ENCODE measurements around the gene MATR3.

MATR3 gene

GRCh38 chr5:139248826-139249453 is 44.6 kb upstream of the MATR3 start:
- Histone ChIP-seq H3K9ac (ENCODE audit: low read length) (no peak overlapping the region), H2BK12ac (ENCODE audit: low read length in 2 of 2) (no peak overlapping the region), H2AFZ (ENCODE audit: low read depth, low read length) (no peak overlapping the region), H3K36me3 (ENCODE audit: control insufficient read depth in 1 of 2, insufficient read depth in 2 of 2, low read depth in 1 of 2, low read length in 2 of 2) (no peaks in the 10 kb centered on the region), H3K27ac (ENCODE audit: low read length, poor library complexity, severe bottlenecking) (no peak overlapping the region), H3K27me3 (ENCODE audit: control insufficient read depth in 1 of 2, insufficient read depth in 1 of 2, low read length in 2 of 2) (no peaks in the 10 kb centered on the region), H3K14ac (ENCODE audit: low read length in 2 of 2) (no peak overlapping the region), H3K23ac (ENCODE audit: low read length in 2 of 2) (no peak overlapping the region), H3K4me3 (ENCODE audit: insufficient read depth in 1 of 2, low read depth in 1 of 2, low read length in 2 of 2) (no peak overlapping the region), H4K91ac (ENCODE audit: low read length) (no peak overlapping the region), H3K9me3 (ENCODE audit: control insufficient read depth, low read length) (no peaks in the 10 kb centered on the region), H3K4ac (ENCODE audit: low read depth in 1 of 2, low read length in 2 of 2) (no peak overlapping the region), H3K4me2 (ENCODE audit: low read length, poor library complexity, severe bottlenecking) (no peak overlapping the region), H2BK5ac (ENCODE audit: low read depth, low read length, poor library complexity, severe bottlenecking) (no peak overlapping the region), H3K18ac (ENCODE audit: low read depth in 1 of 2, low read length in 2 of 2) (no peak overlapping the region), H2AK5ac (ENCODE audit: low read length, severe bottlenecking) (no peak overlapping the region), H3K4me1 (ENCODE audit: control insufficient read depth, insufficient read depth, low read depth, low read length) (peaks cover 3% of the 10 kb centered on the region), H2BK15ac (ENCODE audit: low read depth, poor library complexity, severe bottlenecking) (no peak overlapping the region), H3K79me1 (replicated peaks; ENCODE audit: low read length, poor library complexity, severe bottlenecking) (no peaks in the 10 kb centered on the region), H2BK120ac (ENCODE audit: low read depth, low read length) (no peak overlapping the region), H4K8ac (ENCODE audit: low read length) (no peak overlapping the region)
- WGBS, result 94% methylated on average over 3 of the region's 3 CpGs
- DNase-seq, result no peak

GRCh38 chr5:139251281-139251687 is 42.3 kb upstream of the MATR3 start:
- H3K9ac ChIP-seq (ENCODE audit: low read length), result no peak overlapping the region
- H2BK15ac ChIP-seq (ENCODE audit: low read depth, poor library complexity, severe bottlenecking), result no peak overlapping the region
- H3K9me3 ChIP-seq (ENCODE audit: control insufficient read depth, low read length), result no peaks in the 10 kb centered on the region
- H3K4ac ChIP-seq (ENCODE audit: low read depth in 1 of 2, low read length in 2 of 2), result no peak overlapping the region
- H3K23ac ChIP-seq (ENCODE audit: low read length in 2 of 2), result no peak overlapping the region
- no peak overlapping the region for H4K8ac ChIP-seq (ENCODE audit: low read length)
- no peak overlapping the region for H3K27ac ChIP-seq (ENCODE audit: low read length, poor library complexity, severe bottlenecking)
- no peak overlapping the region for H2BK12ac ChIP-seq (ENCODE audit: low read length in 2 of 2)
- no peak overlapping the region for H3K4me2 ChIP-seq (ENCODE audit: low read length, poor library complexity, severe bottlenecking)
- H3K18ac ChIP-seq (ENCODE audit: low read depth in 1 of 2, low read length in 2 of 2), result no peak overlapping the region
- no peak overlapping the region for H4K91ac ChIP-seq (ENCODE audit: low read length)
- no peak overlapping the region for H2BK120ac ChIP-seq (ENCODE audit: low read depth, low read length)
- peaks cover under 1% of the 10 kb centered on the region for H3K4me1 ChIP-seq (ENCODE audit: control insufficient read depth, insufficient read depth, low read depth, low read length)
- WGBS, result 83% methylated on average over 1 of the region's 3 CpGs
- no peak overlapping the region for H3K4me3 ChIP-seq (ENCODE audit: insufficient read depth in 1 of 2, low read depth in 1 of 2, low read length in 2 of 2)
- no peak overlapping the region for H2BK5ac ChIP-seq (ENCODE audit: low read depth, low read length, poor library complexity, severe bottlenecking)
- H2AFZ ChIP-seq (ENCODE audit: low read depth, low read length), result no peak overlapping the region
- no peaks in the 10 kb centered on the region for H3K36me3 ChIP-seq (ENCODE audit: control insufficient read depth in 1 of 2, insufficient read depth in 2 of 2, low read depth in 1 of 2, low read length in 2 of 2)
- DNase-seq, result no peak
- no peaks in the 10 kb centered on the region for H3K79me1 ChIP-seq (replicated peaks; ENCODE audit: low read length, poor library complexity, severe bottlenecking)
- H3K14ac ChIP-seq (ENCODE audit: low read length in 2 of 2), result no peak overlapping the region
- H2AK5ac ChIP-seq (ENCODE audit: low read length, severe bottlenecking), result no peak overlapping the region
- H3K27me3 ChIP-seq (ENCODE audit: control insufficient read depth in 1 of 2, insufficient read depth in 1 of 2, low read length in 2 of 2), result no peaks in the 10 kb centered on the region

GRCh38 chr5:139251695-139252288 is 41.7 kb upstream of the MATR3 start:
- no peak overlapping the region for H3K4me2 ChIP-seq (ENCODE audit: low read length, poor library complexity, severe bottlenecking)
- H3K9me3 ChIP-seq (ENCODE audit: control insufficient read depth, low read length), result no peaks in the 10 kb centered on the region
- H2BK12ac ChIP-seq (ENCODE audit: low read length in 2 of 2), result no peak overlapping the region
- no peaks in the 10 kb centered on the region for H3K27me3 ChIP-seq (ENCODE audit: control insufficient read depth in 1 of 2, insufficient read depth in 1 of 2, low read length in 2 of 2)
- H3K4me3 ChIP-seq (ENCODE audit: insufficient read depth in 1 of 2, low read depth in 1 of 2, low read length in 2 of 2), result no peak overlapping the region
- no peaks in the 10 kb centered on the region for H3K79me1 ChIP-seq (replicated peaks; ENCODE audit: low read length, poor library complexity, severe bottlenecking)
- no peak overlapping the region for H4K91ac ChIP-seq (ENCODE audit: low read length)
- no peak overlapping the region for H3K23ac ChIP-seq (ENCODE audit: low read length in 2 of 2)
- no peak overlapping the region for H4K8ac ChIP-seq (ENCODE audit: low read length)
- DNase-seq, result no peak
- no peak overlapping the region for H2AK5ac ChIP-seq (ENCODE audit: low read length, severe bottlenecking)
- WGBS, result 94% methylated on average over 3 of the region's 4 CpGs
- H3K14ac ChIP-seq (ENCODE audit: low read length in 2 of 2), result no peak overlapping the region
- H3K18ac ChIP-seq (ENCODE audit: low read depth in 1 of 2, low read length in 2 of 2), result no peak overlapping the region
- no peaks in the 10 kb centered on the region for H3K4me1 ChIP-seq (ENCODE audit: control insufficient read depth, insufficient read depth, low read depth, low read length)
- H2AFZ ChIP-seq (ENCODE audit: low read depth, low read length), result no peak overlapping the region
- H3K36me3 ChIP-seq (ENCODE audit: control insufficient read depth in 1 of 2, insufficient read depth in 2 of 2, low read depth in 1 of 2, low read length in 2 of 2), result no peaks in the 10 kb centered on the region
- H3K27ac ChIP-seq (ENCODE audit: low read length, poor library complexity, severe bottlenecking), result no peak overlapping the region
- H2BK5ac ChIP-seq (ENCODE audit: low read depth, low read length, poor library complexity, severe bottlenecking), result no peak overlapping the region
- H3K4ac ChIP-seq (ENCODE audit: low read depth in 1 of 2, low read length in 2 of 2), result no peak overlapping the region
- no peak overlapping the region for H2BK15ac ChIP-seq (ENCODE audit: low read depth, poor library complexity, severe bottlenecking)
- H3K9ac ChIP-seq (ENCODE audit: low read length), result no peak overlapping the region
- no peak overlapping the region for H2BK120ac ChIP-seq (ENCODE audit: low read depth, low read length)

- Histone ChIP-seq H2BK5ac (ENCODE audit: low read depth, low read length, poor library complexity, severe bottlenecking) (peak overlapping the region; percentile 38), H3K4ac (ENCODE audit: low read depth in 1 of 2, low read length in 2 of 2) (no peak overlapping the region), H3K4me2 (ENCODE audit: low read length, poor library complexity, severe bottlenecking) (no peak overlapping the region), H2BK12ac (ENCODE audit: low read length in 2 of 2) (no peak overlapping the region), H4K91ac (ENCODE audit: low read length) (no peak overlapping the region), H2AFZ (ENCODE audit: low read depth, low read length) (no peak overlapping the region), H4K8ac (ENCODE audit: low read length) (no peak overlapping the region), H3K4me1 (ENCODE audit: control insufficient read depth, insufficient read depth, low read depth, low read length) (no peaks in the 10 kb centered on the region), H2BK15ac (ENCODE audit: low read depth, poor library complexity, severe bottlenecking) (no peak overlapping the region), H3K18ac (ENCODE audit: low read depth in 1 of 2, low read length in 2 of 2) (no peak overlapping the region), H3K23ac (ENCODE audit: low read length in 2 of 2) (no peak overlapping the region), H3K36me3 (ENCODE audit: control insufficient read depth in 1 of 2, insufficient read depth in 2 of 2, low read depth in 1 of 2, low read length in 2 of 2) (no peaks in the 10 kb centered on the region), H3K27ac (ENCODE audit: low read length, poor library complexity, severe bottlenecking) (no peak overlapping the region), H3K9ac (ENCODE audit: low read length) (no peak overlapping the region), H3K27me3 (ENCODE audit: control insufficient read depth in 1 of 2, insufficient read depth in 1 of 2, low read length in 2 of 2) (peaks cover 0 to 3% of the 10 kb centered on the region in 2 experiments), H3K9me3 (ENCODE audit: control insufficient read depth, low read length) (no peaks in the 10 kb centered on the region), H3K4me3 (ENCODE audit: insufficient read depth in 1 of 2, low read depth in 1 of 2, low read length in 2 of 2) (no peak overlapping the region), H3K79me1 (replicated peaks; ENCODE audit: low read length, poor library complexity, severe bottlenecking) (no peaks in the 10 kb centered on the region), H2AK5ac (ENCODE audit: low read length, severe bottlenecking) (no peak overlapping the region), H2BK120ac (ENCODE audit: low read depth, low read length) (no peak overlapping the region), H3K14ac (ENCODE audit: low read length in 2 of 2) (no peak overlapping the region)
- WGBS, result 93% methylated on average over 3 of the region's 3 CpGs
- no peak for DNase-seq
These were observed 40.4 kb upstream of the MATR3 start for GRCh38 chr5:139253115-139253514.

Measured in mesenchymal stem cell (in vitro differentiated cells and primary cell).